ENCODE results near the gene AK4. TPM values are rescaled to one million over a fixed set of nuclear protein-coding genes. Genes with fewer than 3 reads are reported as not detected.

The AK4 gene
- total and polyA plus RNA-seq, 2 of the 8 experiments (the other 6 are each of a cell fraction or from before 2014, with no cell fraction given) = 64.5 to 175 TPM

DNA sequence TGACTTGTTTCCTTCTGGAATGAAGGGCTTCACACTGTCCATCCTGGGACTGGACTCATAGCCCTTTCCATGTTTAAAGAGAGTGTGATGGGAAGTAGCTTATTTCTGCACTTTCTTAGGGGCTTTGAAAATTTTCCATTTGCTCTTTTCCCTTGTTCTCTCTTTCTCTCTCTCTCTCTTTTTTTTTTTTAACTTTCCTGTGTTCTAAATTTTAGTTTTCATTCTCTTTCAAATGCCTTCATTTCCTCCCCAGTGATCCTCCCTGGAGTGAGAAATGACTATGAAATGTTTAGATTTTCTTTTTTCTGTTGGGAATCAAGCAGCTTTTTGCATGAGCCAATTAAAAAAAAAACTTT is 2.1 kb downstream of the AK4 start (continued):
- TF ChIP-seq CHD7 (IDR thresholded peaks at IDR 0.05; ENCODE audit: insufficient replicate concordance, low read length) (no peak), GTF2F1 (IDR thresholded peaks at IDR 0.05; ENCODE audit: borderline replicate concordance, low read depth, low read length) (no peak), GABPA (IDR thresholded peaks at IDR 0.05; ENCODE audit: borderline replicate concordance, insufficient read depth, low read length) (no peak)
- TF ChIP-seq, protein P1, sequence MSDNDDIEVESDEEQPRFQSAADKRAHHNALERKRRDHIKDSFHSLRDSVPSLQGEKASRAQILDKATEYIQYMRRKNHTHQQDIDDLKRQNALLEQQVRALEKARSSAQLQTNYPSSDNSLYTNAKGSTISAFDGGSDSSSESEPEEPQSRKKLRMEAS (IDR thresholded peaks at IDR 0.05) = no peak

All from H1 (cell line).